GM21529 (cell line): ENCODE measurements around the gene INO80E.
"Not testable (repeated sequence)": the region's sequence is repeated elsewhere in the genome, so short reads cannot be mapped to it uniquely, and the experiment has no call there.

Experiments
- ATAC-seq: cut with Tn5 transposase; IDR thresholded peaks from one replicate; pipeline ENCODE4 v1.9.1; 2021; ENCODE audit not compliant: unreplicated experiment

INO80E gene, protein sequence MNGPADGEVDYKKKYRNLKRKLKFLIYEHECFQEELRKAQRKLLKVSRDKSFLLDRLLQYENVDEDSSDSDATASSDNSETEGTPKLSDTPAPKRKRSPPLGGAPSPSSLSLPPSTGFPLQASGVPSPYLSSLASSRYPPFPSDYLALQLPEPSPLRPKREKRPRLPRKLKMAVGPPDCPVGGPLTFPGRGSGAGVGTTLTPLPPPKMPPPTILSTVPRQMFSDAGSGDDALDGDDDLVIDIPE

DNA sequence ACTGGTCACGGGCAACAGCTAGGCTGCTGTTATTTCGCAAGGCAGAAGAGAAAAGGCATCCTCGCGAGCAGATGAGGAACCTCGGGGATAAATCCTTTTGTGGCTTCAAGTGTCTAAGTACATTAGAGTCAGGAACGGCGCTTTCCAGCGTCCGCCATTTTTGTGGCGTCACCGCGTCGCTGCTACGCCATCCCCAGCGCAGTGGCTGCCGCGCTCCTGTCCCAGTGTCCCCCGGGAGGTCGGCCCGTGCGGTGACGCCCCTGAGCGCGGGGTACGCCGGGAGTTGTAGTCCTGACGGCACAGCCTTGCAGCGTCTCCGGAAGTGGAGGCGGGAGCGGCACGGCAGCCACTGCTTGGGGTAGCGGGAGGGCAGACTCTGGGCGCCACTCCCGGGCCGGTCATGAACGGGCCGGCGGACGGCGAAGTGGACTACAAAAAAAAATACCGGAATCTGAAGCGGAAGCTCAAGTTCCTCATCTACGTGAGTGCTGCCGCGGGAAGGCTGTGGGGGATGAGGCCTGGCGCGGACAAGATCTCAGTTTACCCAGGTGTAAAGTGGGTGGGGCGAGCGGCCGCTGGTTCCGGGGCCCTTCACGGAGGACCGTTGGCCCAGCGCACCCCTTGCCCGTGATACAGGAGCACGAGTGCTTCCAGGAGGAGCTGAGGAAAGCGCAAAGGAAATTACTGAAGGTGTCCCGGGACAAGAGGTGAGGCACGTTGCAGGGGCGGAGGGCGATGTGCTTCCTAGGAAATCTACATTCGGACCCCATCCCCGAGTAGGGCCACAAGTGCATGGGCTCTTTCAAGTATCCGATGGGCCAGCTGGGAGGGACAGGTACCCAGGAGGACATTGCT, at the start of gene INO80E:
INO80E (plus strand) TSS at position 331 of the 855 bp plus-strand sequence; CDS start at position 401, 70 bp downstream.
- peak; percentile 85 for ATAC-seq

GRCh38 chr16:29947897-29948296, 48.1 kb upstream of the INO80E start:
- no peak for ATAC-seq

DNA sequence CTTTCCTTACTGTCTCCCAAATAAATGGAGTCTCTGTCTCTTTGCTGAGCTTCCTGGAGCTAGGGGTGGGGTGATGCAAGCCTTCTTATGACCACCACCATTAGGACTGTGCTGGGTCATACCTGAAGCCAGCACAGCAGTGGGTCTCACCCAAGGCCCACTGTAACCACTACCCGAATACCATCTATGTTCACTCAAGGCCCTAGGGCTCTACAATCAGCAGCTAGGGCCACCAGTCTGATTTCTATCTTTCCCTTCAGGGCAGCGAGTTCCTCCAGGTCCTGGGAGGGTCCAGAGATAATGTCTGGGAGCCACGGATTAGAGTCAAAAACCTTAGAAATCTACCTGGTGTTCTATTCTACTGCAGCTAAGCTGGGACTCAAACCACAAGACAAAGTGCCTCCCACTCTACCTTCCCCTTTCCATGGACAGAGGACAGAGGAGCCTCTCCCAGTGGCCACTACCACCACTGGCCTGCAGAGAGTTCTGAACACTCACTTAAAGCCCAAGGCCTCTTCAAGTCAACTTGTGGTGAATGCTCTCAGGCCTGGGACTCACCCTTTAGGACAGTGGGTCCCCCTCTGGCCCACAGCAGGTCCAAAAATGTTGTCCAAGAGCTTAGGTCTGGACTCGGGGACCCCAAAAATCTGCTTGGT, 45.1 kb upstream of the INO80E start:
- no peak for ATAC-seq

GRCh38 chr16:29951625-29952365, 44.2 kb upstream of the INO80E start:
- ATAC-seq: no peak

DNA sequence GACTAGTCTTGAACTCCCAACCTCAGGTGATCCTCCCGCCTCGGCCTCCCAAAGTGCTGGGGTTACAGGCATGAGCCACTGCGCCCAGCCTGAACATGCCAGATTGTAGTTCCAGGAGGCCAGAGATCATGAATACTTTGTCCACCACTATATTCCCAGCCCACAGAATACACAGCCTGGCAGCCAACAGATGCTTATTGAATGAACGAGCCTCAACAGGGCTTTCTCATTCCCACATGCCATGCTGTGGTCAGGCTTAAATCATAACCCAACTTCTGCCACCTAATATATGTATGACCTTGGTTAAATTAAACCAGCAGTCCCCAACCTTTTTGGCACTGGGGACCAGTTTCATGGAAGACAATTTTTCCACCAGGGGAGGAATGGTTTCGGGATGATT, 37.3 kb upstream of the INO80E start:
- no peak for ATAC-seq

GRCh38 chr16:29959293-29959692, 36.7 kb upstream of the INO80E start:
- no peak for ATAC-seq

GRCh38 chr16:29959821-29960220, 36.2 kb upstream of the INO80E start:
- ATAC-seq: not testable (repeated sequence)

DNA sequence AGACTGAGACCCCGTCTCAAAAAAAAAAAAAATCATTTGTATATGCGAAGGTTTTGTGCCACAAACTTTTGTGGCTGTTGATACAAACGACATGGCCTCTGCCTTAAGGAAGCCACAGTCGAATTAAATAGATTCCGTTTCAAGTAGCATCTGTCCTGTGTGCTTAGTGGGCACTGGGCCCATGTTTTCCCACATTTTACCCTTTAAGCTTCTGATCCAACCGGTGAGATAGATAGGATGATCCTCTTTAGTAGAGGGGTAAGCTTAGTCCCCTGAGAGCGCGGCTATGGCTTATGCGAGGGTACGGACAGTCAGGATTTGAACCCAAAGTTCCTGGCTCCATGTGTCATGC, 34.9 kb upstream of the INO80E start:
- ATAC-seq: no peak

DNA sequence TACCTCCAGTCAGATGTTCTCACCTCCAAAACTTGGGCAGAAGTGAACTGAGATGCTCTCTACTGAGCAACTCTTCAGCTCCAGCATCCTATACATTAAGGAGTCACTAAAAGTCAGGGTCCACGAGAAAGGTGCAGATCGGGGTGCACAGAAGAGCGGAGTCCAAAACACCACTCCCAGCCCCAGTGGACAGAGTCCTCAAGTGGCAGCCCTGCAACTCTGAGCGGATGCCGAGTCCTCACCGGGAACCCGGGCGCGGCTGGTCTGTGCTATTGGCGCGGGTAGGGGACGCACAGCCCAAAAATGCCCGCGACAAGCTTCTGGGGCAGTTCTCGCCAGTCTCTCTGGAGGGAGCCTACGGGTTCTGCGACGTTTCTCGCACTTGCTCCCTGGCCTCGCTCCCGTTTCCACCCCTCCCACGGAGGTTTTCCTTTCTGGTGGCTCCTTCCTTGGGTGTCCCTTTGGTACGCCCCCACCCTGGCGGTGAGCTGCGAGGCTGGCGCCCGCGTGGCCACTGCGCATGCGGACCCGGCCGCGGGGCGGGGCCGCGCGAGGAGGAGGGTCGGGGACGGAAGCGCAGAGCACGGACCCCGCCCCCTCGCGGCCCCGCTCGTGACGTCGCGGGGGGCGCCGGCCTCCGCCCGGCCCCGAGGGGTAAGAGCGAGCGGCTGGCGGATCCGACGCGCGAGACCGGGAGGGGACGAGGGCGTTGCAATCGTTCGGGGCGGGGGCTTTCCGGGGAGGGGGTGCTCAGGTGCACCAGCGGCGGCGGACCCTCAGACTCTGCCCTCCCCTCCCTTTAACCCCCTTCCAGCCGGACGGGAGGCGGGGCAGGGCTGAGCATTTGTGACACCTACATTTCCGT, 34.3 kb upstream of the INO80E start, which contains the start of gene TMEM219:
TMEM219 (plus strand) TSS at position 601 of the 865 bp plus-strand sequence. CDS start 1,065 bp downstream, outside the sequence.
- ATAC-seq: peak; percentile 77

- no peak for ATAC-seq
Measured at GRCh38 chr16:29962344-29962994, 33.6 kb upstream of the INO80E start.

DNA sequence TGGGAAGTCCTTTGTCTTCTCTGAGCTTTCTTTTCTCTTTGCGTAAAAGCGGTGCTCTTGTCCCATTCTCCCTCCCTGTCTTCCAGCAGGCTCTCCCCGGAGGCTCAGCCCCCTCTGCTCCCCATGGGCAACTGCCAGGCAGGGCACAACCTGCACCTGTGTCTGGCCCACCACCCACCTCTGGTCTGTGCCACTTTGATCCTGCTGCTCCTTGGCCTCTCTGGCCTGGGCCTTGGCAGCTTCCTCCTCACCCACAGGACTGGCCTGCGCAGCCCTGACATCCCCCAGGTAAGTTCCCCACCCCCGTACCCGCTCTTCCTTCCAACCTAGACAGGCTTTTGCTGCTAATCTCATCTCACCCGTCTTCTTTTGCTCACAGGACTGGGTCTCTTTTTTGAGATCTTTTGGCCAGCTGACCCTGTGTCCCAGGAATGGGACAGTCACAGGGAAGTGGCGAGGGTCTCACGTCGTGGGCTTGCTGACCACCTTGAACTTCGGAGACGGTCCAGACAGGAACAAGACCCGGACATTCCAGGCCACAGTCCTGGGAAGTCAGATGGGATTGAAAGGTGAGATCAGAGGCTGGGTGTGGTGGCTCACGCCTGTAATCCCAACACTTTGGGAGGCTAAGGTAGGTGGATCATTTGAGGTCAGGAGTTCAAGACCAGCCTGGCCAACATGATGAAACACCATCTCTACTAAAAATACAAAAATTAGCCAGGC, 32.9 kb upstream of the INO80E start:
- no peak for ATAC-seq

DNA sequence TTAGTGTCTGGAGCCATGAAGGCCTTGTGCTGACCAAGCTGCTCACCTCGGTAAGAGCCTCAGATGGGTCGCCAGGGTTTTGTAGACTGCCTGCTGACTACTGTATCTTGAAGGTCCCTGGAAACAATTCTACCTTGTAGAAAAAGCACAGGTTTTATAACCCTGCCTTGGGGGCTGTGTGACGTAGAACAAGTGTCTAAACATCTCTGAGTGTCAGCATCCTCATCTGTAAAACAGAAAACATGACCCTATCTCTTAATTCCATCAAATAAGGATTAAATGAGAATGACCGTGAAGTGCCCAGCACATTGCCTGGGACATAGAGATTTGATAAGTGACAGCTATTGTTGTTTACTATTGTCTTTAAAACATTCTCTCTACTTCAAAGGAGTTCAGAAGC, 27.8 kb upstream of the INO80E start:
- no peak for ATAC-seq

DNA sequence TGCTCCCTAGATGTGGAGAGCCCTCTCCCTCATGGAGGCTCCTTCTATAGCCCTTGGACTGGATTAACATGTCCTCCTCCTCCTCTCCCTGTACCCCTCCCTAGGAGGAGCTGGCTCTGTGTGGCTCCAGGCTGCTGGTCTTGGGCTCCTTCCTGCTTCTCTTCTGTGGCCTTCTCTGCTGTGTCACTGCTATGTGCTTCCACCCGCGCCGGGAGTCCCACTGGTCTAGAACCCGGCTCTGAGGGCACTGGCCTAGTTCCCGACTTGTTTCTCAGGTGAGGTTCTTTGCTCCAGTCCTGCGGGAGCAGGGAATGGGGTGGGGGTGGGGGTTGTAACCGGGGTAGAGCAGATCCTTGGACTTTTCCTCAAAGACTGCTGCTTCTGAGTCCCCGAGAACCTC, 24.7 kb upstream of the INO80E start:
- no peak for ATAC-seq

DNA sequence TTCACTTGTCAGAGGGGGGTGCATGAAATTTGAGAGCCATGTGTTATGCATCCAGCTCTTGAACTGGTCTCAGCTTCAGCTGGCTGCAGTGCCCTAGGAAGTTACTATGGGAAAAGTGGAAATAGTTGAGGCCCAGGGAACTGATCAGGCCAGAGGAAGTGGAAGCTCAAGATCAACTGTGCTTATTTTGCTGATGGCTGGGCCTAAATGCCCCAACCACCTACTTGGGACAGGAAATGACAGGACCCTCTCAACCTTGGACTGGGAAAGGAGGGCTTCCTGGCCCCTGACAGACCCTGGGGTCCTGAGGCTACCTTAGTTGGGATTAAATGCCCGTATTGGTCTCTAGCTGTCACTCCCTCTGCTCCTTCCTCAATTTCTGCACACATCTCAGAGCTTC, 23.5 kb upstream of the INO80E start:
- no peak for ATAC-seq

DNA sequence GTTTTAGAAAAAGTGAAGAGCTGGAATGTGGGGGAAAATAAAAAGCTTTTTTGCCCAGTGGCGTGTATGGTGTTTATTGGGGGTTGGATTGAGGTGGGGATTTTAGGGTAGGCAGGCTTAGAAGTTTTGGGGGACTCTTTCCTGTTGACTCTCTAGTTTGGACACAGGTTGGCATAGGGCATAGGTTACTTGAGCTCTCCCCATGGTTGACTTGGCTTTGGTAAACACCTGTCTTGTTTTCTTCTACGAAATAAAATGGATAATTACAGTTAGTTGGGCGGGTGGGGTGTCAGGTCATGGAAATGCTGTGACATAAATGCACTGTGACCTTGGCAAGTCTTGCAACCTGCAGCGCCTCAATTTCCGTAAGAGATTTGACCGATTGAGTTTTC, 23.1 kb upstream of the INO80E start:
- no peak for ATAC-seq

- ATAC-seq: peak; percentile 90
Measured at GRCh38 chr16:29973384-29974246, 22.4 kb upstream of the INO80E start, which contains the start of gene TAOK2. TAOK2 (plus strand) TSS chr16:29973868; CDS start chr16:29977773, 3,905 bp downstream.

DNA sequence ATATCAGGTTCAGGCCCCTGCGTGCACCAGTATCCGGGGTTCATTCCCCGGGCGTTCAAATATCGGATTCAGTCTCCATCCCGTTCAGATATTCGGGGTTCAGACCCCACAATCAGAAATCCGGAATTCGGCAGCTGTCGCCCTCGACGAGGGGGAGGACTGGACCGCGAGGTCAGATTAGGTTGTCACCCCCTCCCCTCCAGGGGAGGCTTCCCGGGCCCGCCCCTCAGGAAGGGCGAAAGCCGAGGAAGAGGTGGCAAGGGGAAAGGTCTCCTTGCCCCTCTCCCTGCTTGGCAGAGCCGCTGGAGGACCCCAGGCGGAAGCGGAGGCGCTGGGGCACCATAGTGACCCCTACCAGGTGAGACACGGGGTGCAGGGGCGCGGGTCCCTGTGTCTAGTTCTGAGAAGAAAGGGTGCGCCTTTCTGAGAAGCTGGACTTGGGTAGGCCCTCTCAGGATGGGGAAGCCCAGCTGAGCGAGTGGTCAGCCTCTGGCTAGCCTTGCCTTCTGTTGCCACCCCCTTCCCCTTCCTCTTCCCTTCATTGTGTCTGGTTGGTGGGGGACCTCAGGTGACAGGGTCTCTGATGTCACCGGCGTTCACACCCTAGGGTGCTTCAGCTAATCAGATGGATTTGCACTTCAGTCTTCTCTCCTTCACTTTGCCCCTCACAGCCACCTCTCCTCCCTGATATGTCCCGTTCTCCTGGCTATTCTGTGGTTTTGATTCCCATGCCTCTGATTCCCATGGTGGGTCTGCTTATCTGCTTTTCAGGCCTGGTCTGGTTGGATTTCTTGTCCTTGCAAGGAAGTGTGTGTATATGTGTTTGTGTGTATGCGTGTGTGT, 21.5 kb upstream of the INO80E start:
- ATAC-seq: no peak
